GM18519 (cell line): ENCODE data around the gene CD2AP.
"Not testable (repeated sequence)": the region's sequence is repeated elsewhere in the genome, so short reads cannot be mapped to it uniquely, and the experiment has no call there.

Source experiments
- ATAC-seq: cut with Tn5 transposase; IDR thresholded peaks from one replicate; pipeline ENCODE4 v1.9.1; 2021; ENCODE audit warnings: mild to moderate bottlenecking, moderate library complexity; ENCODE audit not compliant: unreplicated experiment, low FRiP score

CD2AP gene

GRCh38 chr6:47456536-47456975, 21.0 kb upstream of the CD2AP start:
- ATAC-seq: no peak

DNA sequence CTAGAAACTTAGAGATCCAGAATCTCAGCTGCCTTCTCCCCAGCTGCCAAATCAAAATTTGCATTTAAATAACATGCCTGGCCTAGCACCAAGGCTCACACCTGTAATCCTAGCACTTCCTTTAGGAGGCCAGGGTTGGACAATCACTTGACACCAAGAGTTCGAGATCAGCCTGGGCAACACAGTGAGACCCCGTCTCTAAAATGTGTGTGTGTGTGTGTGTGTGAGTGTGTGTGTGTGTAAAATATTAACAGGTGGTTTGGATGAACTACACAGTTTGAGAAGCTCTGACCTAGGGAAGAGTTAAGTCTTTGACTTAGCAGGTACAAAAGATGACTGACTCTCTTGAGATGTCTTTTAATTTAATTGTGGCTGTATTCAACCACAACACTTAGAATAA, 20.2 kb upstream of the CD2AP start:
- ATAC-seq: no peak

DNA sequence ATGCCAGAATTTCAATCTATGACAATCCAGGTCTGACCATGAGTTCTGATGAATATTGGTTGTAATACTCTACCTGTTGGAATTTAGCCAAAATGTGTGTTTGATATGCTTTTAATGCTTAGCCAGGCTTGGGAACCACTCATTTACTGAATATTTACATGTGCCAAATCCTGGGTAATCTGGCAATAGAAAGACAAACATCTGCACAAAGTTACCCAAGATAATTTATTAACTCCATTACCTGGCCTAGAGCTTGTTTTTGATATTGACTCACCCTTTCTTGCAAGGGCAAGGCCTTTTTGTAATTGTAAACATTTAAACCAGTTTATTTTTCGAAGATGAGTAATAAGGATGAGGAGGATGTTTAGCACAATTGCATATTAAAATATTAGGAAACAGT, 13.5 kb upstream of the CD2AP start:
- no peak for ATAC-seq

- ATAC-seq: no peak
Observed at GRCh38 chr6:47465117-47465516, 12.5 kb upstream of the CD2AP start.

GRCh38 chr6:47471911-47472310, 5.7 kb upstream of the CD2AP start:
- ATAC-seq: no peak

- ATAC-seq: no peak
Observed at GRCh38 chr6:47473791-47474346, 3.7 kb upstream of the CD2AP start.

DNA sequence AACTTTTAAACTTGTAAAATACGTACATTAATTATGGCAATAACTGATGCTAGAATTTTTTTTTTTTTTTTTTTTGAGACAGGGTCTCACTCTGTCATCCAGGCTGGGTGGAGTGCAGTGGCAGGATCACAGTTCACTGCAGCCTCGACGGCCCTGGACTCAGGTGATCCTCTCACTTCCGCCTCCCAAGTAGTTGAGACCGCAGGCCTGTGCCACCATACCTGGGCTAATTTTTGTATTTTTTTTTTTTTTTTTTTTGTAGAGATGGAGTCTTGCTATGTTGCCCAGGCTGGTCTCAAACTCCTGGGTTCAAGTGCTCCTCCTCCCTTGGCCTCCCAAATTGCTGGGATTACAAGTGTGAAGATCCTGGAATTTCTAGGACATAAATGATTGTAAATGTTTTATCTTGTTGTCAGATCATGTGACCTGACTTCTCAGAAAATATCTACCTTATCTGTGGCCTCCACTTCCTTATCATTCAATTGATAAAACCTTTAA, 2.2 kb upstream of the CD2AP start:
- no peak for ATAC-seq

GRCh38 chr6:47476781-47477496, 650 bp upstream of the CD2AP start:
- no peak for ATAC-seq

DNA sequence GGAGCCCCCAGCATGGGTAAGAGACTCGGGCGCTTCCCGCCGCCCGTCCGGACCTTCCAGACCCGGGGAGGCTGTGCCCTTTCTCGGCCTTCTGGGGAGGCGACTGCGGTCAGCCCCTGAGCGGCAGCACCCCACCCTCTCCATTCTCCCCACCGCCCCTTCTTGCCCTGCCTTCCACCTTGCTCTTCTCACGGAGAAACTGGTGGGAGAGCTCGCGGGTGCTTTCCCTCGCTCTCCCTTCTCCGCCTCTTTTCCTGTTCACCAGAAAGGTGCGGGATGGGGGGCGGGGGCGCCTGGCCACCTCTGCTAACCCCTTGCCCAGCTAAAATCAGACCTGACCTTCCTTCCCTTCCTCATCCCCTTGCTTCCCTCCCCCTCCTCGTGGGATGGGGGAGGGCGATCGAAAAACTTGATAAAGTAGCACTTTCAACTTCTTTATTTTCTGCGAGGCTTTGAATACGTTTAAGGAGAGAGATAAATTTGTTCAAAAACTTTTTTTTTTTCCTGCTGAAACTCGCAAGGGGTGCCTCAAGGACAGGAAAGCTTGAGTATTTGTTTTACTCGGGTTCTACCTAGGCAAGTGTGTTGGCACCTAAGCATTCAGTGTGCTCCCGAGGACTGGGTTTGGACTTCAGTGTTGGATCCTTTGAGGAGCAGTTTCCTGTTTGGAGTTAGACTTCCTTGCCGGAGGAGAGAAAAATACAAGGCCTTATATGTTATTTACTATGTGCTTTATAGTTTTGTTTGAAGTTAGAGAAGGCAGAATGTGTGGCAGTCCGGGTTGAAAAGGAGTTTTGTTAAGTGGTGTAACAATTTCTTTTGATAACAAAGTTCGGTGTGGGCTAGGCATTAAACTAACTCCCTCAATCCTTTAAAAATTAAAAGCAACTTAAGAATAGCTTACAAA, 897 bp downstream of the CD2AP start:
- ATAC-seq: peak; percentile 7

DNA sequence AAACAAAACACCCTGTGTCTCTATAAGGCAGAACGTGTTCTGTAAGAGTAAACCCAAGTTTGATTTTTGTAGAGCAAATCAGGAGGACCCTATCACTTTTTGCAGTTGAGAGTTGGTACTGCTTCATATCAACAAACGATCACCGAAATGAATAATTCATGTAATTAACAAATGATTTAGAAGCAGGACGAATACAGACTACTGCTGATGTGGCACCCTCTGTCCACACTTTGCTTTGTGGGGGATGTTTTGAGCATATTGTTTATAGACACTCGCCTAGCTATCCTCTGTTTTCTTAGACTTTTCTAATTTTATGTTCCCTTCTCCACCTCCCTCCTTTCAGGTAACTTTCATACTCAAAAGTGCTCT, 1.5 kb downstream of the CD2AP start:
- ATAC-seq: no peak

DNA sequence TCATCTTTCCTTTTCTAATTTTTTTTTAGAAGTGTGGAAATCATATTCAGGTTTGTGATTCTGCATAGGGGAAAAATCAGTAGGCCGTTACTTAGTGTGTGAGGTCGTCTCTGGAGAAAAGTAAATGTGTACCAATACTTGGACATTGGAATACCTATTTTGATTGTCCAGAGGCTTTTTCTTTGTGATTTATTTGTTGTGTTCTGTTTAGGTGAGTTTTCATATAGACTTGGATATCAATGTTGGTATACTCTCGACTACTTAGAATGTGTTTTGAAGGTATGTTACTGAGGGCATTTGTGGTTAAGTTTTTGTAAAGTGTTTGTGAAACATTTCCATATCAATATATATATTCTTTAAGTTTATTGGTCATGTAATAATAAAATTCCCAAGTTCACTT, 2.3 kb downstream of the CD2AP start:
- no peak for ATAC-seq

GRCh38 chr6:47481213-47481612, 3.6 kb downstream of the CD2AP start:
- not testable (repeated sequence) for ATAC-seq

GRCh38 chr6:47481806-47482205, 4.2 kb downstream of the CD2AP start:
- no peak for ATAC-seq

- ATAC-seq: no peak
Observed at GRCh38 chr6:47483516-47483852, 5.9 kb downstream of the CD2AP start.

DNA sequence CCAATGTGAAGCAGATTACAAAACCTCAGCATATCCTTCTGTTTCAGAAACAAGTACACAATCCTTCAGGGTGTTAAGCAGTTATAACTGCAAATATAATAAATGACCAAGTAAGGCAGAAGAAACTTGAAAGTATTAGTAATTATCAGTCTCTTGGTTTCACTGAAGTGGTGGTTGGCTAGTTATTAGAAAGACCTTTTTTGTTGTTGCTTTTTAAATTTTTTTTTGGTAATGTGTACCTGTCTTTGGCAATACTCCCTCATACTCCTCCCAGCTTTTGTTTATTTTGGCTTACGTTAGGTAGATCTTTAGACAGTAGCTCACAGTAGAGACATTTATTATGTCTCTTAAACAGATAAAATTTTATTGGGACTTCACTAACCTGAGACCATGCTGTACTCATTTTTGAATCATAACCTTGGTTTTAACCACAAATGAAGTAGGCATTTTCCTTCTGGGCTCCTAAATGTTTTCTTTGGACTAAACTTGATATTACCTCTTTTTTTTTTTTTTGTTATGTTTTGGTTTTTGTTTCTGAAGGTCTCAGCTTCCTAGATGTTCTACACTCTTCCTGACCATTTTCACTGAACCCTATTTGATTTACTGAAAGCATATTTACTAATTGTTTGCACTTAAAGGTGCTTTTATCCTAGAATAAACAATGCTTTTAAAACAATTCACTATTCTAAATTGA, 6.4 kb downstream of the CD2AP start:
- ATAC-seq: no peak

DNA sequence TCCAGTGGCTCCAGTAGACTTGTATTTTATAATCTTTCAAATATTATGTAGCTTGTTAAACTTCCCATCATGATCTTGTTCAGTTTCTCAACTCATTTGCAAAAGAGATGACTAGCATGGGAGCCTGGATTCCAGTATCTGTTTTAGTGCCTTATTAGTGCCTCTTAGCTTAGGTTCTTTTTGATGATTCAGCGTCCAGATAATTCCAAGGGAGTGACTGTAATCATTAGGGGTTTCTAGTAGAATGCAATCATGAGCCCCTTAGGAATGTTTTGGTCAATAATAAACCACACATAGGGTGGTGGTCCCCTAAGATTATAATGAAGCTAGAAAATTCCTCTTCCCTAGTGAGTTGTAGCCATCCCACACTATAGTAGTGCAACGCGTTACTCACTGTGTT, 7.0 kb downstream of the CD2AP start:
- ATAC-seq: no peak

- ATAC-seq: no peak
Observed at GRCh38 chr6:47485083-47485482, 7.5 kb downstream of the CD2AP start.

DNA sequence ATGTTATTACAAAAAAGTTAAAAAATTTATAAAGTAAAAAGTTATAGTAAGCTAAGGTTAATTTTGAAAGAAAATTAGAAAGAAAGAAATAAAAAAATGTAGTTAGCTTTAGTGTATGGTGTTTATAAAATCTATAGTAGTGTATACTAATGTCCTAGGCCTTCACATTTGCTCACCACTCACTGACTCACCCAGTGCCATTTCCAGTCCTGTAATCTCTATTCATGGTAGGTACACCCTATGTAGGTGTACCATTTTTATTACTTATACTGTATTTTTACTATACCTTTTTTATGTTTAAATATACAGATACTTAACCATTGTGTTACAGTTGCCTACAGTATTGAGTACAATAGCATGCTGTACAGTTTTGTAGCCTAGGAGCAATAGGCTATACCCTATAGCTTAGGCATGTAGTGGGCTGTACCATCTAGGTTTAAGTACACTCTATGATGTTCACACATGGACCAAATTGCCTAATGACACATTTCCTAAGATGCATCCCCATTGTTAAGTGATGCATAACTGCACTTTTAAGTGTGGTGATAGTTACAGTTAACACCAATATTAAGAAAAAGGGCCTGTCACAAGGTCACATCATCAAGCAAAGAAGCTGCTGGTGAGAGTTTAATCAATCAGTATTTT, 8.0 kb downstream of the CD2AP start:
- ATAC-seq: no peak

DNA sequence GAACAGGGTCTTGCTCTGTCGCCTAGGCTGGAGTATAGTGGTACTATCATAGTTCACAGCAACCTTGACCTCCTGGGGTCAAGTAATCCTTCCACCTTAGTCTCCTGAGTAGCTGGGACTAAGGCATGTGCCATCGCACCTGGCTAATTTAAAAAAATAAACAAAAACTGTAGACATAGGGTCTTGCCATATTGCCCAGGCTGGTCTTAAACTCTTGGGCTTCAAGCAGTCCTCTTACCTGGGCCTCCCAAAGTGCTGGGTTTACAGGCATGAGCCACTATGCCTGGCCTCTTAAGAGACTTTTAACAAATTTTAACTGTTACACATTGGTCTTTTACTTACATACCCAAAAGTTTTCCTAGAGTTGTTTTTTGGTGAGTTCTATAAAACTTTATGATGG, 12.4 kb downstream of the CD2AP start:
- no peak for ATAC-seq

DNA sequence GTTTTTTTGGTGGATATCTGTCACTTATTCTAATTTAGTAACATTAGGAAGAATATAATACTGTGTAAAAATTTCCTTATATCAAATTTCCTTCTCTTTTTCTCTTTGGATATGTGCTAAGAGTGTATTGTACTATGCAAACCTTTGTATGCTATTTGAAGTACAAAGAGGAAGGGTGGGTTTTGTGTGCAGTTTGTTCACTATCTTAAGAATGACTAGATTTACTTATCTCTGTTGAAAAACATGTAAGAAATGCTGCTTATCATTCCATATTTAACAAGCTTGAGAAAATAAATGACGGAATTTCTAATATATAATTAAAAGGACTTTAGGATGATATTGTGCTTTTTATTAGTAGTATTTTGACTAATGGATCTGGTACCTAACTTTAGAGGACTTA, 13.1 kb downstream of the CD2AP start:
- ATAC-seq: no peak
